HepG2 (cell line): ENCODE measurements around the gene APBA1. TPM values are rescaled to one million over a fixed set of nuclear protein-coding genes. Genes with fewer than 3 reads are reported as not detected.

Source experiments
- ATAC-seq: fragments of 200-7000 bp; cut with Tn5 transposase; 3 replicates; pipeline ENCODE4 v1.9.1; 2020; ENCODE audit warnings: mild to moderate bottlenecking, moderate library complexity
- BruUV-seq: library from RNA; stranded (reverse); fragments of 400-500 nt; replicated peaks from 2 replicates; lab custom pipeline; 2021; lab: Mats Ljungman, UMichigan
- CTCF ChIA-PET: fragments of 300-600 bp; formaldehyde crosslinking; extraction: SDS; loops from one replicate; lab custom pipeline; 2021; ENCODE audit warnings: low total read pairs, inconsistent platforms, low intra/inter-chr PET ratio; lab: Yijun Ruan, JAX
- POLR2A ChIA-PET: fragments of 350-600 bp; sonication (Branson Sonifier 250); formaldehyde crosslinking; loops from one replicate; lab custom pipeline; 2020; ENCODE audit warnings: antibody characterized with exemption, inconsistent platforms; lab: Yijun Ruan, JAX
- DNase-seq: peaks from one replicate; pipeline ENCODE4 v3.0.0-alpha.2; 2015; ENCODE audit warnings: low spot score
- FAIRE-seq: peaks from 3 replicates; lab custom pipeline; 2011; peaks lifted over from hg19 to GRCh38; lab: Jason Lieb, UNC
- H2AFZ ChIP-seq: one replicate; pipeline ENCODE4 v1.6.1; 2011; ENCODE audit warnings: low read length, inconsistent platforms
- H3K27ac ChIP-seq: fragments of 300-600 bp; 3 replicates; pipeline ENCODE4 v1.8.0; 2011; ENCODE audit warnings: mixed run types, mild to moderate bottlenecking, mixed read lengths, low read length, inconsistent platforms; ENCODE audit not compliant: insufficient read depth; ENCODE audit errors: extremely low read length
- H3K27me3 ChIP-seq, 2 experiments: fragments of 200-600 bp in 1 of 2; 2 replicates in 1 of 2; 3 replicates in 1 of 2; pipeline versions ENCODE4 v1.6.0 to v1.8.0; 2011; ENCODE audit warnings: low read length in 2 of 2, mild to moderate bottlenecking in 2 of 2, moderate library complexity in 2 of 2, inconsistent platforms in 1 of 2; ENCODE audit not compliant: insufficient read depth in 2 of 2, control insufficient read depth in 1 of 2
- H3K36me3 ChIP-seq, 2 experiments: fragments of 200-600 bp in 1 of 2; replicated peaks in 1 of 2; 2 replicates in 1 of 2; 3 replicates in 1 of 2; pipeline versions ENCODE4 v1.5.1 to v1.8.0; 2011; ENCODE audit warnings: low read length in 2 of 2, inconsistent platforms in 1 of 2; ENCODE audit not compliant: insufficient read depth in 2 of 2, control insufficient read depth in 1 of 2
- H3K4me1 ChIP-seq: 2 replicates; pipeline ENCODE4 v1.5.1; 2012; ENCODE audit warnings: low read length, inconsistent platforms; ENCODE audit not compliant: insufficient read depth
- H3K4me2 ChIP-seq: 2 replicates; pipeline ENCODE4 v1.6.0; 2011; ENCODE audit warnings: low read depth, low read length, inconsistent platforms
- H3K4me3 ChIP-seq, 3 experiments: fragments of 200-600 bp in 1 of 3; sonication (generic), shearing (Covaris generic) in 1 of 3; replicated peaks in 1 of 3; 2 replicates each; pipeline ENCODE4 v1.5.1; 2011 to 2016; ENCODE audit warnings: low read length in 3 of 3, inconsistent platforms in 2 of 3, low read depth in 2 of 3, mild to moderate bottlenecking in 2 of 3, control low read depth in 1 of 3, mixed read lengths in 1 of 3; ENCODE audit not compliant: insufficient read depth in 1 of 3
- H3K79me2 ChIP-seq: one replicate; pipeline ENCODE4 v1.6.1; 2011; ENCODE audit warnings: low read length, inconsistent platforms; ENCODE audit not compliant: insufficient read depth
- H3K9ac ChIP-seq: 2 replicates; pipeline ENCODE4 v1.6.0; 2011; ENCODE audit warnings: mild to moderate bottlenecking, low read depth, low read length, inconsistent platforms; ENCODE audit not compliant: insufficient read depth
- H3K9me3 ChIP-seq: 2 replicates; pipeline ENCODE4 v1.5.1; 2012; ENCODE audit warnings: mild to moderate bottlenecking, low read length
- H4K20me1 ChIP-seq: 2 replicates; pipeline ENCODE4 v1.6.0; 2011; ENCODE audit warnings: inconsistent platforms, mild to moderate bottlenecking, low read length, moderate library complexity; ENCODE audit not compliant: insufficient read depth
- KDM1A ChIP-seq: IDR thresholded peaks from 2 replicates; pipeline ENCODE4 v1.6.1; 2016; ENCODE audit warnings: missing compliant biosample characterization
- YY1 ChIP-seq: IDR thresholded peaks from 2 replicates; pipeline ENCODE4 v1.6.1; 2011; ENCODE audit warnings: low read length, low read depth, moderate library complexity, mild to moderate bottlenecking; ENCODE audit not compliant: insufficient read depth, insufficient replicate concordance
- ZFP90 ChIP-seq: sonication (generic); formaldehyde crosslinking; IDR thresholded peaks from 2 replicates; pipeline ENCODE4 v1.8.0; 2022; ENCODE audit warnings: missing genetic modification reagents, mild to moderate bottlenecking, inconsistent platforms, borderline replicate concordance
- ZFY ChIP-seq: sonication (generic); formaldehyde crosslinking; IDR thresholded peaks from 2 replicates; pipeline ENCODE4 v1.4.0; 2020; ENCODE audit warnings: missing genetic modification reagents
- ZKSCAN1 ChIP-seq: fragments of 150-350 bp; IDR thresholded peaks from 2 replicates; pipeline ENCODE4 v1.6.1; 2014; ENCODE audit warnings: low read length
- ZNF282 ChIP-seq: fragments of 450-650 bp; IDR thresholded peaks from 2 replicates; pipeline ENCODE4 v1.6.1; 2018; ENCODE audit not compliant: partially characterized antibody
- ZNF563 ChIP-seq: sonication (generic); formaldehyde crosslinking; IDR thresholded peaks from 2 replicates; pipeline ENCODE4 v1.8.0; 2022; ENCODE audit warnings: mild to moderate bottlenecking, moderate library complexity, missing genetic modification reagents
- WGBS: methylation state at CpG from one replicate; pipeline ENCODE4 v1.1.6; 2017; ENCODE audit warnings: low lambda C conversion rate; 5-methylcytosine and 5-hydroxymethylcytosine counted together
- in situ Hi-C: cut with HindIII; loops from 2 replicates; pipeline ENCODE4 v1.10.0; 2017; ENCODE audit warnings: low pct_unique_long_range_greater_than_20kb; ENCODE audit not compliant: extremely low pct_ligation_motif_present
- intact Hi-C: fragments of 100-400 bp; cut with micrococcal nuclease; formaldehyde crosslinking; loops from one replicate; pipeline ENCODE4 v1.10.0; 2022; ENCODE audit not compliant: unreplicated experiment
- polyA plus RNA-seq, 8 experiments: library from polyadenylated mRNA; depleted of rRNA in 3 of 8; stranded (reverse) in 7 of 8; unstranded in 1 of 8; fragments of >200 nt; fragmentation: Illumina TruSeq in 4 of 8; extraction: Trizol in 4 of 8; gene quantifications; 2 replicates each; pipeline versions ENCODE4 v1.2.1 to v1.2.3, GENCODE V29; 2011 to 2016; ENCODE audit warnings: low read depth in 4 of 8, missing spikeins in 1 of 8, mixed read lengths in 1 of 8; ENCODE audit not compliant: insufficient read depth in 1 of 8
- total RNA-seq, 5 experiments: library from RNA; depleted of rRNA; stranded (reverse); fragments of >200 nt; fragmentation: Illumina TruSeq; extraction: Trizol; gene quantifications; 2 replicates each; pipeline ENCODE4 v1.2.3, GENCODE V29; 2016; ENCODE audit warnings: low read depth in 1 of 5
- TF ChIP-seq, protein P1 (sequence below): sonication (generic); formaldehyde crosslinking; IDR thresholded peaks from 2 replicates; pipeline ENCODE4 v1.5.0; 2020; ENCODE audit warnings: missing genetic modification reagents

The APBA1 gene
- total and polyA plus RNA-seq, 2 of the 13 experiments (the other 11 are each of a cell fraction or from before 2014, with no cell fraction given): 0.15 TPM; not detected in 1

DNA sequence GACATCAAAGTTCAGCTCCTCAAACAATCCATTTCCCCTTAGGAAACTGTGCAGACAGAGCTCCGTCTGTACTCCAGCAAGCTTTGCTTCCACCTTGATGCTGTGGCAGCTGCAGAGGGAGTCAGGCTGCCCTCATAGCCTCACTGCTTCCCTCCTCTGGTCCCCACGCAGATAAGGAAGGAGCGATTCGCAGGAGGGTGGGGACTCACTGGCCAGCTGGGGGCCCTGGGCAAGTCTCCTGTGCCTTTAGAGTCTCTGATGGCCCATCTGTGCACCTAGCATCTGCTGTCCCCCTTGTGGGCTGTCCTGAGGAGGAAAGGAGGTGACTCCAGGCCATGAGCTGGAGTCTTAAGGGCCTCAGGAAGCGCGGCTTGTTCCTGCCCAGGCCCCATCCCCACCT, 225.7 kb downstream of the APBA1 start:
- intact Hi-C loops: no loop called here
- no peaks in the 10 kb centered on the region for H3K79me2 ChIP-seq
- BruUV-seq: no TSS peak
- 39% methylated on average over 2 of the region's 6 CpGs for WGBS
- DNase-seq (no peak), FAIRE-seq (no peak), ATAC-seq (no peak)
- POLR2A ChIA-PET: no interaction called here
- H3K9ac ChIP-seq: no peak overlapping the region
- H3K4me1 ChIP-seq: no peaks in the 10 kb centered on the region
- H3K36me3 ChIP-seq: no peaks in the 10 kb centered on the region
- CTCF ChIA-PET: no interaction called here
- in situ Hi-C loops: loop anchor here (25.0 kb wide), 1 partner anchor 466 kb away; no protein-coding TSS in a partner anchor
- TF ChIP-seq, protein P1, sequence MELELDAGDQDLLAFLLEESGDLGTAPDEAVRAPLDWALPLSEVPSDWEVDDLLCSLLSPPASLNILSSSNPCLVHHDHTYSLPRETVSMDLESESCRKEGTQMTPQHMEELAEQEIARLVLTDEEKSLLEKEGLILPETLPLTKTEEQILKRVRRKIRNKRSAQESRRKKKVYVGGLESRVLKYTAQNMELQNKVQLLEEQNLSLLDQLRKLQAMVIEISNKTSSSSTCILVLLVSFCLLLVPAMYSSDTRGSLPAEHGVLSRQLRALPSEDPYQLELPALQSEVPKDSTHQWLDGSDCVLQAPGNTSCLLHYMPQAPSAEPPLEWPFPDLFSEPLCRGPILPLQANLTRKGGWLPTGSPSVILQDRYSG (CRISPR knock-in tag): no peak
- TF ChIP-seq ZNF282 (no peak), ZFY (no peak)
- H2AFZ ChIP-seq: no peak overlapping the region
- peaks cover 3 to 15% of the 10 kb centered on the region in 2 experiments; a peak in 3 of 5 replicates for H3K27me3 ChIP-seq
- no peak overlapping the region for H3K4me3 ChIP-seq
- no peak overlapping the region for H3K27ac ChIP-seq
- no peak overlapping the region for H3K4me2 ChIP-seq
- no peaks in the 10 kb centered on the region for H3K9me3 ChIP-seq
- no peaks in the 10 kb centered on the region for H4K20me1 ChIP-seq

DNA sequence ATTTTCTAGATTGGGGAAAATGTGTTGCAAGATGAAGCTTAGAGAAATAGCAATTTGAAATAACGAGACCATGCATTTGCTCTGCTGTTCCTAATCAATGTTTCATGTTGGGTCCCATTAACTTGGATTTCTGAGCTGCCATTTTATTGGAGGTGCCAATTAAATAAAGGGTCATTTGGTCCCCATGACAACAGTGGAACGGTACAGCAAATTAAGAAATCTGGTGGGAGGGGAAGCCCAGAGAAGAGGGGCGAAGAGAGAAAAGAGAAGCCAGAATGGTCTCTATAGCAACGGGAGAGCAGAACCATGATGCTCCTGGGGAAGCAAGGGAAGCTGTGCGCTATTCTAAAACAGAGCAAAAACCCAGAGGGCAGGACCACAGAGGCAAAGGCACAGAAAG, 226.9 kb downstream of the APBA1 start:
- no peaks in the 10 kb centered on the region for H3K36me3 ChIP-seq
- TF ChIP-seq KDM1A (CRISPR knock-in tag) (no peak), ZNF563 (CRISPR knock-in tag) (no peak), ZFP90 (CRISPR knock-in tag) (no peak), ZKSCAN1 (no peak), YY1 (no peak)
- TF ChIP-seq, all 625 proteins: peak for 0
- POLR2A ChIA-PET: no interaction called here
- no peak overlapping the region for H3K27ac ChIP-seq
- ATAC-seq: no peak
- BruUV-seq: no TSS peak
- WGBS: 27% methylated on average over 5 of the region's 5 CpGs
- no peaks in the 10 kb centered on the region for H3K9me3 ChIP-seq
- no peak overlapping the region for H3K4me2 ChIP-seq
- H4K20me1 ChIP-seq: no peaks in the 10 kb centered on the region
- CTCF ChIA-PET: no interaction called here
- no peak overlapping the region for H3K4me3 ChIP-seq
- H3K79me2 ChIP-seq: no peaks in the 10 kb centered on the region
- in situ Hi-C loops (loop anchor here (25.0 kb wide), 1 partner anchor 467 kb away; no protein-coding TSS in a partner anchor), intact Hi-C loops (no loop called here)
- no peak for DNase-seq
- H3K27me3 ChIP-seq: peaks cover 2 to 9% of the 10 kb centered on the region in 2 experiments; a peak in 3 of 5 replicates
- no peak for FAIRE-seq
- H2AFZ ChIP-seq: no peak overlapping the region
- H3K9ac ChIP-seq: no peak overlapping the region
- H3K4me1 ChIP-seq: no peaks in the 10 kb centered on the region
